HL-60 (cell line): ENCODE data around the gene PSMD5.
A peak's percentile ranks its signal among the peaks of the same experiment; 100 is the strongest.

Experiments
- DNase-seq, 2 experiments: peaks; one replicate each; pipeline ENCODE4 v3.0.0-alpha.2; 2010 to 2020; ENCODE audit warnings: low read depth in 1 of 2, low spot score in 1 of 2
- H3K27ac ChIP-seq: fragments of 250-450 bp; sonication (Bioruptor Pico); replicated peaks from 2 replicates; pipeline ENCODE4 v1.5.1; 2020; ENCODE audit warnings: mild to moderate bottlenecking, moderate library complexity
- H3K27me3 ChIP-seq: fragments of 250-450 bp; sonication (Bioruptor Pico); 2 replicates; pipeline ENCODE4 v1.5.1; 2021; ENCODE audit warnings: mild to moderate bottlenecking, moderate library complexity; ENCODE audit not compliant: insufficient read depth, poor library complexity, severe bottlenecking
- H3K4me3 ChIP-seq: replicated peaks from 2 replicates; pipeline ENCODE4 v1.5.1; 2011; ENCODE audit warnings: mild to moderate bottlenecking, control low read depth, low read length; ENCODE audit not compliant: insufficient read depth
- CTCF ChIP-seq: IDR thresholded peaks from one replicate; pipeline ENCODE4 v1.5.1; 2011; ENCODE audit warnings: low read length, control low read depth, inconsistent platforms; ENCODE audit not compliant: insufficient read depth
- GABPA ChIP-seq: IDR thresholded peaks from 2 replicates; pipeline ENCODE4 v1.6.1; 2012; ENCODE audit warnings: low read depth
- POLR2AphosphoS5 ChIP-seq: IDR thresholded peaks from 2 replicates; pipeline ENCODE4 v1.6.1; 2012; ENCODE audit warnings: low read depth
- REST ChIP-seq: IDR thresholded peaks from 2 replicates; pipeline ENCODE4 v1.6.1; 2012; ENCODE audit warnings: low read depth; ENCODE audit not compliant: insufficient replicate concordance
- SPI1 ChIP-seq: IDR thresholded peaks from 2 replicates; pipeline ENCODE4 v1.6.1; 2012; ENCODE audit warnings: low read depth, mild to moderate bottlenecking, borderline replicate concordance

The PSMD5 gene

GRCh38 chr9:120868676-120869359 is 26.1 kb upstream of the PSMD5 start:
- TF ChIP-seq GABPA (no peak), POLR2AphosphoS5 (peak; percentile 49), CTCF (peak; percentile 28)
- Histone ChIP-seq H3K4me3 (peak overlapping the region; percentile 43), H3K27ac (peak overlapping the region; percentile 62), H3K27me3 (no peaks in the 10 kb centered on the region)
- peak; percentile 93 to 97 for DNase-seq

- Histone ChIP-seq H3K4me3 (peak overlapping the region; percentile 43), H3K27ac (peak overlapping the region; percentile 56), H3K27me3 (no peaks in the 10 kb centered on the region)
- TF ChIP-seq GABPA (no peak), SPI1 (no peak), REST (no peak), POLR2AphosphoS5 (no peak), CTCF (no peak)
- peak in 1 of 2 experiments; percentile 78 for DNase-seq
These were observed 25.6 kb upstream of the PSMD5 start for GRCh38 chr9:120868339-120868675.

- Histone ChIP-seq H3K27me3 (no peaks in the 10 kb centered on the region), H3K27ac (peak overlapping the region; percentile 56; the same call in 1 of the 2 replicates), H3K4me3 (no peak overlapping the region; the same call in 1 of the 2 replicates)
- TF ChIP-seq GABPA (no peak), REST (no peak), SPI1 (no peak), POLR2AphosphoS5 (no peak), CTCF (no peak)
- DNase-seq = no peak
These were observed 25.1 kb upstream of the PSMD5 start for GRCh38 chr9:120867676-120868338.
